ENCODE results near the gene ADGRG6.

DNA sequence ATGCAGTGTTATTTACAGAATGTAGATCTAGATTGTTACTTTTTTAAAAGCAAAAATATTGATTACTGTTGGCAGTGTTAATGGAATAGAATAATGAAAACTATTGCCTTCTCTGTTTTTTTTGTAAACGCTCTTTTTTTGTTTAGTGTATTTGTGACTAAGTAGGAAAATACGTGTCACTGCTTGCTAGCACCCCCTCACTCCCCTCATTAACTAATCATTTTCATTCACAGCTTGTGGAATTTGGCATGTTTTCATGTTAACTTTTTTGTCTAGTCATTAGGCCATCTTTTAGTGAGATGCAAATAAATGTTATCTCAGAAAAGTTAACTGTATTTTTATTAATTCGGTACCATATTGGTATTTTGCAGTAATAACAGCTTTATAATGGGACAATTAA is 29.8 kb downstream of the ADGRG6 start:
- TF ChIP-seq, protein P1, sequence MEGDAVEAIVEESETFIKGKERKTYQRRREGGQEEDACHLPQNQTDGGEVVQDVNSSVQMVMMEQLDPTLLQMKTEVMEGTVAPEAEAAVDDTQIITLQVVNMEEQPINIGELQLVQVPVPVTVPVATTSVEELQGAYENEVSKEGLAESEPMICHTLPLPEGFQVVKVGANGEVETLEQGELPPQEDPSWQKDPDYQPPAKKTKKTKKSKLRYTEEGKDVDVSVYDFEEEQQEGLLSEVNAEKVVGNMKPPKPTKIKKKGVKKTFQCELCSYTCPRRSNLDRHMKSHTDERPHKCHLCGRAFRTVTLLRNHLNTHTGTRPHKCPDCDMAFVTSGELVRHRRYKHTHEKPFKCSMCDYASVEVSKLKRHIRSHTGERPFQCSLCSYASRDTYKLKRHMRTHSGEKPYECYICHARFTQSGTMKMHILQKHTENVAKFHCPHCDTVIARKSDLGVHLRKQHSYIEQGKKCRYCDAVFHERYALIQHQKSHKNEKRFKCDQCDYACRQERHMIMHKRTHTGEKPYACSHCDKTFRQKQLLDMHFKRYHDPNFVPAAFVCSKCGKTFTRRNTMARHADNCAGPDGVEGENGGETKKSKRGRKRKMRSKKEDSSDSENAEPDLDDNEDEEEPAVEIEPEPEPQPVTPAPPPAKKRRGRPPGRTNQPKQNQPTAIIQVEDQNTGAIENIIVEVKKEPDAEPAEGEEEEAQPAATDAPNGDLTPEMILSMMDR (IDR thresholded peaks at IDR 0.05; ENCODE audit: low read length), result no peak
- TF ChIP-seq EZH2phosphoT487 (IDR thresholded peaks at IDR 0.05; ENCODE audit: low read length), result no peak
- no peak for TF ChIP-seq EZH2 (optimal IDR thresholded peaks at IDR 0.05; ENCODE audit: low read depth, low read length)

All from MM.1S (cell line).